Measurements from ENCODE around the gene ARHGAP28. TPM values are rescaled to one million over a fixed set of nuclear protein-coding genes. Genes with fewer than 3 reads are reported as not detected.

ARHGAP28 gene
- total and polyA plus RNA-seq, 12 donors, result 0.35 to 5.3 (median 2.2) TPM

DNA sequence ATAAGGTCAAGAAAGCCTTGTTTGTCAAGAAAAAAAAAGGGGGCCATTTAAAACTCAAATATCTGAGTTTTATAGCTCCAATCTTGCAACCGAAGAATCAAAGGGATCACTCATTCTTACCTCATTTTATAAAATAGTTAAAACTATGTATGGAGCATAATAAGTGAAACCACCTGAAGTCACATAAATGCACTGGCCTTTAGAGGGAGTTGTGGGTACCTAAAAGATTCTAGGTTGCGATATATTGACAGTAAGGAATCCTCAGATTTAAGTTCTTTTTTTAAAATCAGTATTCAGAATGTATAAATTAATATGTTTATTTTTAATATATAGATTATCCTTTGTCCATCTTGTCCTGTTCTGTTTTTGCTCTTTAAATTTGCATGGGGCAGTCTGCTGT is 3.4 kb downstream of the ARHGAP28 start:
- TF ChIP-seq CTCF (IDR thresholded peaks at IDR 0.05), result peak in 1 of 9 donors; percentile 11
- no peak overlapping the region for H3K4me3 ChIP-seq
- peaks cover 0 to 26% (median 8%) of the 10 kb centered on the region in 9 donors for H3K4me1 ChIP-seq
- H3K36me3 ChIP-seq, result no peaks in the 10 kb centered on the region
- DNase-seq (no peak), ATAC-seq (no peak)
- intact Hi-C loops (cut with DNase I), result loop anchor here in 1 of 10 donors (5.0 to 10.0 kb wide), 2 partner anchors 44 to 152 kb away; no protein-coding TSS in a partner anchor
- H3K27me3 ChIP-seq, result peaks cover 0 to 7% (median 0%) of the 10 kb centered on the region in 7 donors
- no peaks in the 10 kb centered on the region for H3K9me3 ChIP-seq
- 85 to 92% methylated on average over 2 of the region's 2 CpGs for WGBS, 2 donors
- H3K27ac ChIP-seq, result no peak overlapping the region

GRCh38 chr18:6733758-6734157 is 4.2 kb downstream of the ARHGAP28 start:
- TF ChIP-seq CTCF (IDR thresholded peaks at IDR 0.05), result no peak
- no peak for DNase-seq
- 82 to 85% methylated on average over 1 of the region's 1 CpG for WGBS, 2 donors
- Histone ChIP-seq H3K27ac (no peak overlapping the region), H3K4me3 (no peak overlapping the region), H3K27me3 (peaks cover 0 to 7% (median 0%) of the 10 kb centered on the region in 7 donors), H3K36me3 (no peaks in the 10 kb centered on the region), H3K4me1 (peaks cover 0 to 19% (median 8%) of the 10 kb centered on the region in 9 donors), H3K9me3 (no peaks in the 10 kb centered on the region)
- no peak for ATAC-seq
- intact Hi-C loops (cut with DNase I), result loop anchor here in 1 of 10 donors (5.0 to 10.0 kb wide), 2 partner anchors 44 to 151 kb away; no protein-coding TSS in a partner anchor

DNA sequence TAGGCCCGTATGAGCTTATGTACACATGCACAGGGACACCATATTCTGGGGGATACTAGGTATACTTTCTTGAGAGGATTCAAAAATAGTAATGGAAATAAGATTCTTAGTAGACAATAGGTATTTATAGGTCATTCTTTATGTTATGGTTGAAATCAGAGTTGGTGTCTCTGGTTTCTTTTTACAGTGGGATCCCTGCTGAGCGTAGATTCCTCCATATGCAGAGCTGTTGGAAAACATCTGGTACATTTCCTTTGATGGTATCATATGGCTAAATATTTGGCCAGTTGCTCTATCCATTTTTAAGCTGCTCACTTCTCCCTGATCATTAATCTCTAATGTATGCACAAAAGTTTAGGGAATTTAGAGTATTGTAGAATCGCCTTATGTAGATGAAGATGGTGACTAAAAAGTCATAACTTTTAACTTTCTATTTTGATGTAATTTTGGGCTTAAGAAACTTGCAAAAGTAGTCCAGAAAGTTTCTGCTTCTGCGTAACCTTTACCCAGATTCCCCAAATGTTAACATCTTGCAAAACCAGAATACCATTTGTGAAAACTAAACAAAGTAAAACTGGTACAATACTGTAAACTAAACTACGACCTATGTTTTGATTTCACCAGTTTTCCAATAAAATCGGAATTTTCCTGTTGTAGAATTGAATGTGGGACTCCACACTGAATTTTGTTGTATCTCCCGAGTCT is 5.4 kb downstream of the ARHGAP28 start:
- ATAC-seq (no peak), DNase-seq (no peak)
- no peak overlapping the region for H3K27ac ChIP-seq
- no peak overlapping the region for H3K4me3 ChIP-seq
- H3K36me3 ChIP-seq, result no peaks in the 10 kb centered on the region
- H3K4me1 ChIP-seq, result peaks cover 0 to 16% (median 8%) of the 10 kb centered on the region in 9 donors
- TF ChIP-seq CTCF (IDR thresholded peaks at IDR 0.05), result no peak
- H3K27me3 ChIP-seq, result peaks cover 0 to 2% (median 0%) of the 10 kb centered on the region in 7 donors
- WGBS, 2 donors, result 93 to 94% methylated on average over 7 of the region's 7 CpGs
- intact Hi-C loops (cut with DNase I), result loop anchor here in 1 of 10 donors (5.0 to 10.0 kb wide), 2 partner anchors 42 to 150 kb away; no protein-coding TSS in a partner anchor
- no peaks in the 10 kb centered on the region for H3K9me3 ChIP-seq

GRCh38 chr18:6737833-6738232 is 8.3 kb downstream of the ARHGAP28 start:
- Histone ChIP-seq H3K4me3 (no peak overlapping the region), H3K4me1 (peaks cover 0 to 19% (median 8%) of the 10 kb centered on the region in 9 donors), H3K9me3 (no peaks in the 10 kb centered on the region), H3K36me3 (no peaks in the 10 kb centered on the region), H3K27ac (no peak overlapping the region), H3K27me3 (no peaks in the 10 kb centered on the region)
- DNase-seq, result no peak
- no peak for TF ChIP-seq CTCF (IDR thresholded peaks at IDR 0.05)
- ATAC-seq, result no peak
- intact Hi-C loops (cut with DNase I), result loop anchor here in 1 of 10 donors (10.0 kb wide), 1 partner anchor 147 kb away; no protein-coding TSS in a partner anchor
